HCT116 (cell line): ENCODE results near the gene ABHD4.

Experiments
- ATF3 ChIP-seq: IDR thresholded peaks from 2 replicates; pipeline ENCODE4 v1.6.1; 2012
- CBX3 ChIP-seq: IDR thresholded peaks from 2 replicates; pipeline ENCODE4 v1.6.1; 2012; ENCODE audit warnings: low read depth
- CEBPB ChIP-seq: IDR thresholded peaks from 2 replicates; pipeline ENCODE4 v1.6.1; 2012; ENCODE audit warnings: low read depth
- CTCF ChIP-seq, 3 experiments: fragments of 200-600 bp in 1 of 3; sonication (generic) in 1 of 3; IDR thresholded peaks in 2 of 3; conservative IDR thresholded peaks in 1 of 3; 2 replicates each; pipeline ENCODE4 v1.5.1; 2012 to 2017; ENCODE audit warnings: low read depth in 2 of 3, low read length in 2 of 3, antibody characterized with exemption in 1 of 3, borderline replicate concordance in 1 of 3, control low read depth in 1 of 3, mild to moderate bottlenecking in 1 of 3, mixed read lengths in 1 of 3, mixed run types in 1 of 3, moderate library complexity in 1 of 3; ENCODE audit not compliant: insufficient read depth in 1 of 3
- EZH2 ChIP-seq: fragments of 200-600 bp; sonication (generic); IDR thresholded peaks from 2 replicates; pipeline ENCODE4 v1.6.1; 2017; ENCODE audit warnings: antibody characterized with exemption, mixed run types
- EZH2phosphoT487 ChIP-seq: fragments of 200-600 bp; IDR thresholded peaks from 2 replicates; pipeline ENCODE4 v1.6.1; 2018; ENCODE audit warnings: antibody characterized with exemption, borderline replicate concordance
- JUND ChIP-seq: IDR thresholded peaks from 2 replicates; pipeline ENCODE4 v1.6.1; 2012
- POLR2A ChIP-seq: IDR thresholded peaks from 2 replicates; pipeline ENCODE4 v1.7.0; 2011; ENCODE audit warnings: borderline replicate concordance; ENCODE audit not compliant: insufficient read depth, insufficient read length; ENCODE audit errors: extremely low read depth
- REST ChIP-seq: IDR thresholded peaks from 2 replicates; pipeline ENCODE4 v1.6.1; 2012; ENCODE audit warnings: low read depth
- YY1 ChIP-seq: IDR thresholded peaks from 2 replicates; pipeline ENCODE4 v1.6.1; 2011; ENCODE audit warnings: low read length, low read depth, moderate library complexity, mild to moderate bottlenecking; ENCODE audit not compliant: insufficient replicate concordance; ENCODE audit errors: extremely low read depth
- ZBTB33 ChIP-seq: IDR thresholded peaks from 2 replicates; pipeline ENCODE4 v1.6.1; 2011; ENCODE audit warnings: mild to moderate bottlenecking, low read length, moderate library complexity; ENCODE audit not compliant: insufficient replicate concordance; ENCODE audit errors: extremely low read depth
- ZNF274 ChIP-seq: fragments of 200-500 bp; sonication (Bioruptor generic); IDR thresholded peaks from 2 replicates; pipeline ENCODE4 v1.6.1; 2014; ENCODE audit warnings: mild to moderate bottlenecking, low read depth, low read length, inconsistent platforms
- TF ChIP-seq, protein P1 (sequence below): IDR thresholded peaks from 2 replicates; pipeline ENCODE4 v1.6.1; 2012

- no peak for TF ChIP-seq REST
- no peak for TF ChIP-seq CTCF (IDR thresholded peaks at IDR 0.05 in 2 of 3, conservative IDR thresholded peaks at IDR 0.05 in 1 of 3; ENCODE audit: borderline replicate concordance in 1 of 3, insufficient read depth in 1 of 3, low read depth in 2 of 3, low read length in 2 of 3)
- TF ChIP-seq POLR2A: no peak
- no peak for TF ChIP-seq CEBPB
- no peak for TF ChIP-seq EZH2
- no peak for TF ChIP-seq EZH2phosphoT487
- no peak for TF ChIP-seq YY1
- TF ChIP-seq ZBTB33: no peak
- no peak for TF ChIP-seq CBX3
- TF ChIP-seq, protein P1, sequence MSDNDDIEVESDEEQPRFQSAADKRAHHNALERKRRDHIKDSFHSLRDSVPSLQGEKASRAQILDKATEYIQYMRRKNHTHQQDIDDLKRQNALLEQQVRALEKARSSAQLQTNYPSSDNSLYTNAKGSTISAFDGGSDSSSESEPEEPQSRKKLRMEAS: no peak
- no peak for TF ChIP-seq ATF3
- TF ChIP-seq ZNF274: no peak
- no peak for TF ChIP-seq JUND
Measured at GRCh38 chr14:22560662-22561365, 37.3 kb upstream of the ABHD4 start.
